NCI-H2196 treated with DMSO at 0.1 percent for 48 hours (cell line): Measurements from ENCODE around the gene TMEM109.
"Not testable (repeated sequence)": the region's sequence is repeated elsewhere in the genome, so short reads cannot be mapped to it uniquely, and the experiment has no call there.

Experiments
- DNase-seq: peaks from one replicate; lab custom pipeline; 2025; ENCODE audit not compliant: unreplicated experiment; lab: John Stamatoyannopoulos, UW

Gene TMEM109

GRCh38 chr11:60909680-60910280, 4.2 kb upstream of the TMEM109 start:
- DNase-seq, result not testable (repeated sequence)

DNA sequence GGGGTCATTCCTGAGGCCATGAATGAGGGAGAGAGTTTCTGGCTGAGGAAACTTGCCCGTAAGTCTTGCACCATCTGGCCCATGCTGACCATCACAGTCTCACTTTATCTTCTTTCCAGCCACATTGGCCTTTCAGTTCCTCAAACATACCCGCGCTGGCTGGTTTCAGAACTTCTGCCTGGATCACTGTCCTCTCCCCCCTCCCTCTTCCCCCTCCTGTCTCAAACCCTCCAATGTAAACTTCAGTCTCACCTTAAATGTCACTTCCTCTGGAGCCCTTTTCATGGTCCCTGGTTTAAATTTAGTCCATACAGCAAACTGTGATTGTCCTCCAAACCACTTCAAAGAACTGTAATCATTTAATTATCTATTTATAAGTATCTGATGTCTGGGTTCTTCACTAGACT, 3.7 kb upstream of the TMEM109 start:
- no peak for DNase-seq

DNA sequence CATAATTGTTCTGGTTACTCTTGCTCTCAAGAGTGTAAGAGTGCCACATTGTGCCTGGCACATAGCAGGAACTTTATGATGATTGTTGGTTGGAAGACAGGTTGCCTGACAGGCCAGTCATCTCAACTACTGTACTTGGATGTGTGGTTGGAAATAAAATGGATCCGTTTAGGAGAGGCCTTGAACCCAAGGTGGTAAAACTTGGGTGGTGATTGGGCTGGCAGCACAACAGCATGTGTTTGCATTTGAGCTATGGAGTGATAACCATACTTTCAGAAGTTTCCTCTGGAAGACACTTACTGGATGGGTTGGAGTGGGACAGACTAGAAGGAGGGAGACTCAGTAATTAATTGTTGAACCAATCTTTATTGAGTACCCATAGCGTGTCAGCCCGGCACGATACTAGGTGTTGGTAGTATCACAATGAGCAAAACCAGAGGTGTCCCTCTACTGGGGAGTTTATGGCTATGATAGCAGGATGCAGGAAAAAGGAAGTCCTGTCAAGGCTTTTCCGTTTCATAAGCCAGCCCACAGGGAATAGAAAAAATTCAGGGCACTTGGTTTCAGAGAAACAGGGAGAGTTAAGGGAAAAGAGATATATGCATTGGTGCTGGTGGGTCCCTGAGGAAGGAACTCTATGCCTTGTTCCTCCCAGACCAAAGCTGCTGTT, 3.1 kb upstream of the TMEM109 start:
- no peak for DNase-seq

DNA sequence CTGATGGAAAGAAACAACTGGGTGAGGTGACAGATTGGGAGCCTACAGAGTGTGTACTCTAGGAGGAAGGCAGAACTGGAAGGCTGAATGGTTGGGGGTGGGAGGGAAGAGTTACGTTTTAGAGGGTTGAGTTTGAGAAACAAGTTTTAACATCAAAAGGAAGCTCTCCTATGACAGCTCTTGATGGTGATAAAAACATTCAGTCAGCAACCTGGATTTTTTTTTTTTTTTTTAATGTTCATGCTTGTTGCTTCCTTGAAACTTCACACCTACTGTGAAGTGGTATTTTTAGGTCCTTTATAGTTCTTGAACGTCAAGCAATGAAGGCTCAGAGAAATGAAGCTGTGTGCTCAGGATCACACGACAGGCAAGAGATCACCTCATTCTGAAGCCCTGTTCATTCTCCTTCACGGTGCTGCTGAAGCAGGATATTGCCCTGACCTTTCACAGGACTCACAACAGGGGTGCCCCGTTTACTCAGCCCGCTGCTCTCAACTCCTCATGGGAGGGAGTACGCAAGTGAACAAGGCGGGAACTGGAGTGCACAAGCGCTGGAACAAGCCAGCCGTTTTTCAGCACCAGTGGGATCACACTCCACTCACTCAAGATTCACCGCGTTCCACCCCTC, 1.6 kb upstream of the TMEM109 start:
- no peak for DNase-seq

GRCh38 chr11:60912851-60913528, 968 bp upstream of the TMEM109 start:
- DNase-seq, result no peak

GRCh38 chr11:60914633-60915247, 782 bp downstream of the TMEM109 start:
- no peak for DNase-seq

GRCh38 chr11:60915248-60915914, 1.4 kb downstream of the TMEM109 start:
- DNase-seq, result no peak

- no peak for DNase-seq
Observed at GRCh38 chr11:60916669-60917206, 2.8 kb downstream of the TMEM109 start.

DNA sequence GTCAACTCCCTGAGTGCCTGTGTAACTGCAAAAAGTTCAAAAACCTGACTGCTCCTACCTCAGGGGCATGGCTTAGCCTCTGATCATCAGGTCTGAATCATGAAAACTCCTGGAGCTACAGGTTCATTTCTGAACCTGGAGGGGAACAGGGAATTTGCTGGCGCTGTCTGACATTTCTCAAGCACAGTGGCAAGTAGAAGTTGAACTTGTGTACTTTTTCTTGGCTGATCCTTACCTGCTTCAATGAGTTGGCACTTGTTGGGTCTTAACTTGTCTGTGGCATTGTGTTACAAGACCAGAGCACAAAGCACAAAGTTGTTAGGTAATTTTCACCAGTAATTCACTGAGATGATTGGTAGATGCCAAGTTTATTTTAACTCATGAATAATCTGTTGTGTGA, 3.3 kb downstream of the TMEM109 start:
- DNase-seq, result no peak

GRCh38 chr11:60918251-60918938, 4.4 kb downstream of the TMEM109 start:
- DNase-seq, result no peak

- DNase-seq, result no peak
Observed at GRCh38 chr11:60918939-60919265, 4.9 kb downstream of the TMEM109 start.

DNA sequence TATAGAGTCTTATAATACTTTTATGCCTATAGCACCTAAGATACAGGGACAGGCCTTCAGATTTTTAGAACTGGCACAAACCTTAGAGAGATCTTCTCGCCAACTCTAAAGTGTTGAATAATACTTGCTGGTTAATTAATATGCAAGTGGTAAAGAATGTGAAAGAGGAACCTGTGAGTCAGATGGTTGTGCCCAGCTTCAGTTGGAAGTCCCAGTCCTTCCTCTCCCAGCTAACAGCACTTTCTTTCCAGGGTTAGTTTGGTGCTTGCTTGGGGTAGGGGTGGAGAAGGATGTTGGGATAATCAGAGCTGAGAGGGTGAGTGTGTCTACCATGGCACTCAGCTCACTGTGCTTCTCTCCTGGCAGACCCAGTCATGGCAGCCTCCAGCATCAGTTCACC, 5.4 kb downstream of the TMEM109 start:
- no peak for DNase-seq

DNA sequence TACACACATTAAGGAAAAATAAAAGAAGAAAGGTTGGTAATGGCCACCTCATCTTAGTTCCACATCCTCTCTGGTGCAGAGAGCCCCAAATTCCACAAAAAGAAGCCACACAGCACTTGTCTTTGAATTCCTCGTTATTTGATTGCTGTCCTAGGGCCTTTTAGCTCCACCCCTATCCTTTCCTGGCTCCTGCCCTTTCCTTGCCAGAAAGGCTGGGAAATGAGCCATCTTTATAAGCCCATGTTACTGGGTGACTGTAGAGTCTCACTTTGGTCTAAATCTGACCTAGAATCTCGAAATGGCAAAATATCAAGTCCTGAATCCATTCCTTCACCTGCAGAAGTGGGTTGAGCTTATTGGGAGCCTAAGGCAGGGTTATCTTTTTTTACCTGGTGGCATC, 6.0 kb downstream of the TMEM109 start:
- no peak for DNase-seq

GRCh38 chr11:60921259-60921658, 7.3 kb downstream of the TMEM109 start:
- DNase-seq, result no peak

- no peak for DNase-seq
Observed at GRCh38 chr11:60921777-60922335, 7.9 kb downstream of the TMEM109 start.

- no peak for DNase-seq
Observed at GRCh38 chr11:60922906-60923305, 8.9 kb downstream of the TMEM109 start.

GRCh38 chr11:60923326-60923725, 9.4 kb downstream of the TMEM109 start:
- no peak for DNase-seq

GRCh38 chr11:60923800-60924109, 9.8 kb downstream of the TMEM109 start:
- no peak for DNase-seq

GRCh38 chr11:60924110-60924905, 10.3 kb downstream of the TMEM109 start, which contains the start of gene TMEM132A:
Gene TMEM132A (plus strand): TSS chr11:60924460. CDS start chr11:60924634, 174 bp downstream.
- DNase-seq, result peak; percentile 61
